Measurements from ENCODE around the gene GTF2F1. TPM values are rescaled to one million over a fixed set of nuclear protein-coding genes. Genes with fewer than 3 reads are reported as not detected.

Gene GTF2F1
- total and polyA plus RNA-seq, 10 of the 15 experiments (the other 5 are each of a cell fraction or from before 2014, with no cell fraction given) = 4.5 to 61.7 (median 48.5) TPM

DNA sequence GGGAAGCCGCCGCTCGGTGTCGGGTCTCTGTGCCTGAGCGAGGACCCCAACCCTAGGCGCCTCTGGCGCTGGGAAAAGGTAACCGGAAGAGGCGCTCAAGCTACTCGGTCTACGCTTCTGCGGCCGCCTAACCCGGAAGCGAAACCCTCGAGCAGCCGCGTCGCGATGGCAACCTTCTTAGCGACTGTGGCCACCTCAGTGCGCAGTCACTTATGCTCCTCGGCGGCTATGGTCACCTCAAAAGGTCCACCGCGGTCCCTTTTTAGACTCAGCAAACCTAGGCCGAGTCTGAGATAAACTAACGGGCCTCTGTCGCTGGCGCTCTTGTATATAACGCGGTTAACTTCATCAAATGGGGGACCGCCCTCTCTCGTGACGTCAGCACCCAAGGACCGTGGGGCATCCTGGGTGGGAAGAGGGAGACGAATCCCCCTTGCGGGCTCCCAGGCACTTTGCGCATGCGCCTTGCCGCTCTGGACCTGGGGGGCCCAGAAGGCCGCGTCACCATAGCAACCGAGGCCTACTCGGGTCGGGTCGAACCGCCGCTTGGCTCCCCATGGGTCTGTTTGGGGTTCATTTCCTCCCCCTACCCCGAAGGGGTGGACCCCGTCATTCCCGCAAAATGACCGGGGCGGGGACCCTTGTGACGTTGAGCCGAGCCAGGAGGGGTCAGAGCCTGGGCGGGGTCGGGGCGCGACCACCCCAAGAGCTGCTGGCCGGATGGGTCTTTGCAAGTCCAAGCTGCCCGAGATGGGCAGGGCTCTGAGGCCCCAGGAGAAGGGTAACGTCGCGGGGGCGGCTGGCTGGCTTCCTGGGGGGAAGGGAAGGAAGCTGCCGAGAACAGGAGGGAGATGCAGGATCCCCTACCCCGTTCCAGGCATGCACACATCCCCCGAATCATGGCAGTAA lies at the start of gene GTF2F1 (continued):
- TF ChIP-seq, protein P1, sequence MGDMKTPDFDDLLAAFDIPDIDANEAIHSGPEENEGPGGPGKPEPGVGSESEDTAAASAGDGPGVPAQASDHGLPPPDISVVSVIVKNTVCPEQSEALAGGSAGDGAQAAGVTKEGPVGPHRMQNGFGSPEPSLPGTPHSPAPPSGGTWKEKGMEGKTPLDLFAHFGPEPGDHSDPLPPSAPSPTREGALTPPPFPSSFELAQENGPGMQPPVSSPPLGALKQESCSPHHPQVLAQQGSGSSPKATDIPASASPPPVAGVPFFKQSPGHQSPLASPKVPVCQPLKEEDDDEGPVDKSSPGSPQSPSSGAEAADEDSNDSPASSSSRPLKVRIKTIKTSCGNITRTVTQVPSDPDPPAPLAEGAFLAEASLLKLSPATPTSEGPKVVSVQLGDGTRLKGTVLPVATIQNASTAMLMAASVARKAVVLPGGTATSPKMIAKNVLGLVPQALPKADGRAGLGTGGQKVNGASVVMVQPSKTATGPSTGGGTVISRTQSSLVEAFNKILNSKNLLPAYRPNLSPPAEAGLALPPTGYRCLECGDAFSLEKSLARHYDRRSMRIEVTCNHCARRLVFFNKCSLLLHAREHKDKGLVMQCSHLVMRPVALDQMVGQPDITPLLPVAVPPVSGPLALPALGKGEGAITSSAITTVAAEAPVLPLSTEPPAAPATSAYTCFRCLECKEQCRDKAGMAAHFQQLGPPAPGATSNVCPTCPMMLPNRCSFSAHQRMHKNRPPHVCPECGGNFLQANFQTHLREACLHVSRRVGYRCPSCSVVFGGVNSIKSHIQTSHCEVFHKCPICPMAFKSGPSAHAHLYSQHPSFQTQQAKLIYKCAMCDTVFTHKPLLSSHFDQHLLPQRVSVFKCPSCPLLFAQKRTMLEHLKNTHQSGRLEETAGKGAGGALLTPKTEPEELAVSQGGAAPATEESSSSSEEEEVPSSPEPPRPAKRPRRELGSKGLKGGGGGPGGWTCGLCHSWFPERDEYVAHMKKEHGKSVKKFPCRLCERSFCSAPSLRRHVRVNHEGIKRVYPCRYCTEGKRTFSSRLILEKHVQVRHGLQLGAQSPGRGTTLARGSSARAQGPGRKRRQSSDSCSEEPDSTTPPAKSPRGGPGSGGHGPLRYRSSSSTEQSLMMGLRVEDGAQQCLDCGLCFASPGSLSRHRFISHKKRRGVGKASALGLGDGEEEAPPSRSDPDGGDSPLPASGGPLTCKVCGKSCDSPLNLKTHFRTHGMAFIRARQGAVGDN (IDR thresholded peaks at IDR 0.05) = peak; percentile 71
- TF ChIP-seq SPI1 (IDR thresholded peaks at IDR 0.05; ENCODE audit: borderline replicate concordance, insufficient read depth, low read depth, low read length) (no peak), CREM (IDR thresholded peaks at IDR 0.05; ENCODE audit: low read depth) (peak; percentile 84), NR2C2 (IDR thresholded peaks at IDR 0.05; ENCODE audit: borderline replicate concordance, control insufficient read depth, insufficient read length, low read depth) (peak; percentile 75), SMARCA5 (IDR thresholded peaks at IDR 0.05) (peak; percentile 9; the same call in 1 of the 2 replicates), MEF2A (IDR thresholded peaks at IDR 0.05; ENCODE audit: insufficient read depth, low read depth, low read length) (0 out of 2 replicates have a peak, but pooled peaks have one; percentile 38), HDAC6 (IDR thresholded peaks at IDR 0.05; ENCODE audit: unreplicated experiment) (no peak), RCOR1 (conservative IDR thresholded peaks at IDR 0.05; ENCODE audit: low read depth, low read length) (no peak), NR2C1 (IDR thresholded peaks at IDR 0.05) (peak; percentile 98), SREBF1 (IDR thresholded peaks at IDR 0.05; ENCODE audit: low read length) (peak; percentile 27; the same call in 1 of the 2 replicates), CBX5 (IDR thresholded peaks at IDR 0.05; ENCODE audit: low read depth) (no peak), JUNB (IDR thresholded peaks at IDR 0.05) (no peak), CBX3 (IDR thresholded peaks at IDR 0.05; ENCODE audit: borderline replicate concordance, low read depth) (no peak), RAD21 (IDR thresholded peaks at IDR 0.05; ENCODE audit: insufficient read depth, low read depth, low read length) (no peak), SREBF2 (IDR thresholded peaks at IDR 0.05; ENCODE audit: low read length) (no peak), NFYB (IDR thresholded peaks at IDR 0.05; ENCODE audit: insufficient read depth, low read depth, low read length) (no peak), EZH2 (IDR thresholded peaks at IDR 0.05; ENCODE audit: borderline replicate concordance, control insufficient read depth, low read depth, low read length) (no peak), IRF4 (IDR thresholded peaks at IDR 0.05; ENCODE audit: low read depth, low read length) (peak; percentile 46), HCFC1 (IDR thresholded peaks at IDR 0.05; ENCODE audit: low read length) (peak; percentile 50), ZBED1 (IDR thresholded peaks at IDR 0.05; ENCODE audit: borderline replicate concordance) (no peak)
- TF ChIP-seq, protein P2, sequence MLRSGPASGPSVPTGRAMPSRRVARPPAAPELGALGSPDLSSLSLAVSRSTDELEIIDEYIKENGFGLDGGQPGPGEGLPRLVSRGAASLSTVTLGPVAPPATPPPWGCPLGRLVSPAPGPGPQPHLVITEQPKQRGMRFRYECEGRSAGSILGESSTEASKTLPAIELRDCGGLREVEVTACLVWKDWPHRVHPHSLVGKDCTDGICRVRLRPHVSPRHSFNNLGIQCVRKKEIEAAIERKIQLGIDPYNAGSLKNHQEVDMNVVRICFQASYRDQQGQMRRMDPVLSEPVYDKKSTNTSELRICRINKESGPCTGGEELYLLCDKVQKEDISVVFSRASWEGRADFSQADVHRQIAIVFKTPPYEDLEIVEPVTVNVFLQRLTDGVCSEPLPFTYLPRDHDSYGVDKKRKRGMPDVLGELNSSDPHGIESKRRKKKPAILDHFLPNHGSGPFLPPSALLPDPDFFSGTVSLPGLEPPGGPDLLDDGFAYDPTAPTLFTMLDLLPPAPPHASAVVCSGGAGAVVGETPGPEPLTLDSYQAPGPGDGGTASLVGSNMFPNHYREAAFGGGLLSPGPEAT (IDR thresholded peaks at IDR 0.05; ENCODE audit: low read depth) = peak; percentile 56; the same call in 1 of the 2 replicates
- TF ChIP-seq, protein P3, sequence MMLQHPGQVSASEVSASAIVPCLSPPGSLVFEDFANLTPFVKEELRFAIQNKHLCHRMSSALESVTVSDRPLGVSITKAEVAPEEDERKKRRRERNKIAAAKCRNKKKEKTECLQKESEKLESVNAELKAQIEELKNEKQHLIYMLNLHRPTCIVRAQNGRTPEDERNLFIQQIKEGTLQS (IDR thresholded peaks at IDR 0.05; ENCODE audit: borderline replicate concordance, extremely low read depth, low read depth, low read length) = no peak
- TF ChIP-seq, protein P4, sequence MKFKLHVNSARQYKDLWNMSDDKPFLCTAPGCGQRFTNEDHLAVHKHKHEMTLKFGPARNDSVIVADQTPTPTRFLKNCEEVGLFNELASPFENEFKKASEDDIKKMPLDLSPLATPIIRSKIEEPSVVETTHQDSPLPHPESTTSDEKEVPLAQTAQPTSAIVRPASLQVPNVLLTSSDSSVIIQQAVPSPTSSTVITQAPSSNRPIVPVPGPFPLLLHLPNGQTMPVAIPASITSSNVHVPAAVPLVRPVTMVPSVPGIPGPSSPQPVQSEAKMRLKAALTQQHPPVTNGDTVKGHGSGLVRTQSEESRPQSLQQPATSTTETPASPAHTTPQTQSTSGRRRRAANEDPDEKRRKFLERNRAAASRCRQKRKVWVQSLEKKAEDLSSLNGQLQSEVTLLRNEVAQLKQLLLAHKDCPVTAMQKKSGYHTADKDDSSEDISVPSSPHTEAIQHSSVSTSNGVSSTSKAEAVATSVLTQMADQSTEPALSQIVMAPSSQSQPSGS (IDR thresholded peaks at IDR 0.05; ENCODE audit: low read length) = no peak
